COR-L47 (cell line): ENCODE data around the gene TTC4.

Experiments
- DNase-seq: peaks from one replicate; lab custom pipeline; 2025; lab: John Stamatoyannopoulos, UW

TTC4 gene

GRCh38 chr1:54715493-54716298, at the start of gene TTC4:
TTC4 (plus strand) TSS chr1:54715861; CDS start chr1:54715909, 48 bp downstream.
- peak; percentile 80 for DNase-seq

GRCh38 chr1:54666333-54666732, 49.3 kb upstream of the TTC4 start:
- DNase-seq: no peak

- no peak for DNase-seq
Measured at GRCh38 chr1:54667797-54668196, 47.9 kb upstream of the TTC4 start.

GRCh38 chr1:54668567-54668966, 47.1 kb upstream of the TTC4 start:
- no peak for DNase-seq

GRCh38 chr1:54671985-54672608, 43.6 kb upstream of the TTC4 start:
- peak; percentile 42 for DNase-seq

- DNase-seq: no peak
Measured at GRCh38 chr1:54678776-54679643, 36.7 kb upstream of the TTC4 start.

GRCh38 chr1:54679706-54680105, 36.0 kb upstream of the TTC4 start:
- no peak for DNase-seq

- DNase-seq: no peak
Measured at GRCh38 chr1:54680387-54680786, 35.3 kb upstream of the TTC4 start.

GRCh38 chr1:54681358-54681757, 34.3 kb upstream of the TTC4 start:
- peak; percentile 69 for DNase-seq

- no peak for DNase-seq
Measured at GRCh38 chr1:54683453-54683852, 32.2 kb upstream of the TTC4 start.

- DNase-seq: no peak
Measured at GRCh38 chr1:54685335-54685905, 30.2 kb upstream of the TTC4 start.

- DNase-seq: no peak
Measured at GRCh38 chr1:54686155-54686554, 29.5 kb upstream of the TTC4 start.

GRCh38 chr1:54694771-54695170, 20.9 kb upstream of the TTC4 start:
- DNase-seq: no peak

GRCh38 chr1:54695221-54695620, 20.4 kb upstream of the TTC4 start:
- no peak for DNase-seq

- no peak for DNase-seq
Measured at GRCh38 chr1:54695764-54696163, 19.9 kb upstream of the TTC4 start.

- no peak for DNase-seq
Measured at GRCh38 chr1:54696262-54696661, 19.4 kb upstream of the TTC4 start.

GRCh38 chr1:54697896-54698295, 17.8 kb upstream of the TTC4 start:
- no peak for DNase-seq

GRCh38 chr1:54698346-54698745, 17.3 kb upstream of the TTC4 start:
- no peak for DNase-seq

GRCh38 chr1:54699936-54700525, 15.6 kb upstream of the TTC4 start:
- no peak for DNase-seq

- no peak for DNase-seq
Measured at GRCh38 chr1:54701066-54701465, 14.6 kb upstream of the TTC4 start.

GRCh38 chr1:54701996-54702395, 13.7 kb upstream of the TTC4 start:
- DNase-seq: no peak

- DNase-seq: no peak
Measured at GRCh38 chr1:54703471-54703870, 12.2 kb upstream of the TTC4 start.
